Chondrocyte (in vitro differentiated cells): ENCODE results near the gene PCDHGC4. TPM values are rescaled to one million over a fixed set of nuclear protein-coding genes. Genes with fewer than 3 reads are reported as not detected.
A peak's percentile ranks its signal among the peaks of the same experiment; 100 is the strongest.

Experiments used
- DNase-seq: peaks from one replicate; pipeline ENCODE4 v3.0.0; 2021; ENCODE audit warnings: mixed read lengths, low spot score
- H3K27ac Mint-ChIP-seq: one replicate; pipeline ENCODE4 v1.8.0; 2021; ENCODE audit warnings: mild to moderate bottlenecking, moderate library complexity, mixed read lengths; ENCODE audit not compliant: unreplicated experiment
- H3K27me3 Mint-ChIP-seq: 2 replicates; pipeline ENCODE4 v1.8.0; 2021; ENCODE audit warnings: low read depth, mixed read lengths
- H3K36me3 Mint-ChIP-seq: 2 replicates; pipeline ENCODE4 v1.8.0; 2021; ENCODE audit warnings: low read depth, mixed read lengths
- H3K4me1 Mint-ChIP-seq: 2 replicates; pipeline ENCODE4 v1.8.0; 2021; ENCODE audit warnings: low read depth, mild to moderate bottlenecking, mixed read lengths
- H3K4me3 Mint-ChIP-seq: one replicate; pipeline ENCODE4 v1.8.0; 2021; ENCODE audit warnings: mild to moderate bottlenecking, moderate library complexity, mixed read lengths; ENCODE audit not compliant: unreplicated experiment
- H3K9me3 Mint-ChIP-seq: 2 replicates; pipeline ENCODE4 v1.8.0; 2021; ENCODE audit warnings: low read depth, mixed read lengths
- CTCF ChIP-seq: fragments of 200-600 bp; sonication (generic); IDR thresholded peaks from 2 replicates; pipeline ENCODE4 v1.5.0; 2021; ENCODE audit warnings: antibody characterized with exemption, mild to moderate bottlenecking, moderate library complexity
- total RNA-seq: library from RNA; stranded (reverse); gene quantifications from 3 replicates; pipeline ENCODE4 v1.2.1, GENCODE V29; 2021

The PCDHGC4 gene
- total RNA-seq, 1 donor from 2014 or later, result 1.1 TPM

- no peaks in the 10 kb centered on the region for H3K27me3 Mint-ChIP-seq
- peak overlapping the region; percentile 86 for H3K27ac Mint-ChIP-seq
- H3K4me3 Mint-ChIP-seq, result peak overlapping the region; percentile 68
- no peaks in the 10 kb centered on the region for H3K9me3 Mint-ChIP-seq
- peak; percentile 62 for DNase-seq
- peak; percentile 7 for TF ChIP-seq CTCF
- peaks cover 8% of the 10 kb centered on the region for H3K36me3 Mint-ChIP-seq
- H3K4me1 Mint-ChIP-seq, result peaks cover 45% of the 10 kb centered on the region
Measured at GRCh38 chr5:141494761-141495452, 10.1 kb downstream of the PCDHGC4 start.

GRCh38 chr5:141495453-141495811 lies 10.6 kb downstream of the PCDHGC4 start:
- H3K4me3 Mint-ChIP-seq, result peak overlapping the region; percentile 38
- H3K27ac Mint-ChIP-seq, result peak overlapping the region; percentile 86
- H3K9me3 Mint-ChIP-seq, result no peaks in the 10 kb centered on the region
- H3K4me1 Mint-ChIP-seq, result peaks cover 45% of the 10 kb centered on the region
- no peak for TF ChIP-seq CTCF
- DNase-seq, result no peak
- no peaks in the 10 kb centered on the region for H3K27me3 Mint-ChIP-seq
- H3K36me3 Mint-ChIP-seq, result peaks cover 9% of the 10 kb centered on the region

GRCh38 chr5:141496038-141496437 lies 11.2 kb downstream of the PCDHGC4 start:
- Mint-ChIP-seq H3K27me3 (no peaks in the 10 kb centered on the region), H3K27ac (peak overlapping the region; percentile 86), H3K36me3 (peaks cover 6% of the 10 kb centered on the region), H3K4me1 (peaks cover 45% of the 10 kb centered on the region), H3K4me3 (peak overlapping the region; percentile 38), H3K9me3 (no peaks in the 10 kb centered on the region)
- no peak for TF ChIP-seq CTCF
- peak; percentile 72 for DNase-seq

- no peaks in the 10 kb centered on the region for H3K27me3 Mint-ChIP-seq
- H3K36me3 Mint-ChIP-seq, result peaks cover 13% of the 10 kb centered on the region
- no peak for DNase-seq
- H3K9me3 Mint-ChIP-seq, result no peaks in the 10 kb centered on the region
- no peak overlapping the region for H3K4me3 Mint-ChIP-seq
- TF ChIP-seq CTCF, result no peak
- H3K4me1 Mint-ChIP-seq, result peaks cover 22% of the 10 kb centered on the region
- H3K27ac Mint-ChIP-seq, result peak overlapping the region; percentile 37
Measured at GRCh38 chr5:141501761-141502160, 16.9 kb downstream of the PCDHGC4 start.

- no peak overlapping the region for H3K27ac Mint-ChIP-seq
- no peak for TF ChIP-seq CTCF
- peaks cover 36% of the 10 kb centered on the region for H3K4me1 Mint-ChIP-seq
- H3K27me3 Mint-ChIP-seq, result no peaks in the 10 kb centered on the region
- no peak overlapping the region for H3K4me3 Mint-ChIP-seq
- H3K9me3 Mint-ChIP-seq, result no peaks in the 10 kb centered on the region
- no peak for DNase-seq
- peaks cover 8% of the 10 kb centered on the region for H3K36me3 Mint-ChIP-seq
Measured at GRCh38 chr5:141503681-141504080, 18.9 kb downstream of the PCDHGC4 start.
